Measurements from ENCODE around the gene NKAIN2.
"Not testable (repeated sequence)": the region's sequence is repeated elsewhere in the genome, so short reads cannot be mapped to it uniquely, and the experiment has no call there.

NKAIN2 gene

GRCh38 chr6:124294574-124295200, 491.0 kb downstream of the NKAIN2 start:
- H3K4me3 ChIP-seq (replicated peaks; ENCODE audit: low read depth, low read length) = no peak overlapping the region
- DNase-seq (ENCODE audit: extremely low read depth, low read depth) = no peak
- no peak for TF ChIP-seq CTCF (IDR thresholded peaks at IDR 0.05; ENCODE audit: low read depth, low read length, missing control alignments)

DNA sequence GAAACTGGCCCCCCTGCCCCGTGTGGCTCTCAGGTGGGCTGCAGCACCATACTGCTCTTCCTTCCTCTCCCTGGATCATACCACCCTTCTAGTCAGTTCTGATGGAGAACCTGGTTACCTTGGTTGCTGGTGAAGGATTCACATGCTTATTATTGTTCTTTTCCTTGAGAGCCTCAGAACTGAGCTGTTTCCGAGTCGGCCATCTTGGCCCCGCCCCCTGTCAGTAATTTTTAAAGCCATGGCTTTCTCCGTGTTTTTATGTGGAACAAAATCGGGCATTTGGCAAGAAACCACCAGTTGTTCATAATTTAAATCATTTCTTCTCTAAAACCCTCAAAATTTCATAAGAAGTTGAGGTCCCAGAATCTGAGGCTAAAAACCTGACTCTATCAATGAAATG, 493.8 kb downstream of the NKAIN2 start:
- no peak overlapping the region for H3K4me3 ChIP-seq (replicated peaks; ENCODE audit: low read depth, low read length)
- TF ChIP-seq CTCF (IDR thresholded peaks at IDR 0.05; ENCODE audit: low read depth, low read length, missing control alignments) = no peak
- no peak for DNase-seq (ENCODE audit: extremely low read depth, low read depth)

DNA sequence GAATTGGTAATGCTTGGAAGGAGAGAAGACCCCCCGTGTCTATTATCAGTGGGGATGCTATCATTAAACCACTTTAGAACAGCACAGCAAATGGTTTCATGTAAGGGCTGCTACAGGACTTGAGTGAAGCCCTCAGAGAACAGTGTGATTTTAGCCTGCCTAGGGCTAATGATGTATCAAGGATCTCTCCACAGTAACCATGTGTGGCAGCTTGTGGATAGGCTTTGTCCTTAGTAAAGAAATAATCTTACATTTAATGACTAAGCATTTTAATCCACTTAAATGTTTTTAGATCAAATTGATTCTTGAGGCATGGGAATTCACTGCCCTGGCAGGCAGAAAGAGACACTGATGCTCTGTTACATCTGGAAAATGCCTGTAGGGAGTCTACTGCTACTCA, 495.1 kb downstream of the NKAIN2 start:
- no peak for DNase-seq (ENCODE audit: extremely low read depth, low read depth)
- no peak overlapping the region for H3K4me3 ChIP-seq (replicated peaks; ENCODE audit: low read depth, low read length)
- TF ChIP-seq CTCF (IDR thresholded peaks at IDR 0.05; ENCODE audit: low read depth, low read length, missing control alignments) = no peak

DNA sequence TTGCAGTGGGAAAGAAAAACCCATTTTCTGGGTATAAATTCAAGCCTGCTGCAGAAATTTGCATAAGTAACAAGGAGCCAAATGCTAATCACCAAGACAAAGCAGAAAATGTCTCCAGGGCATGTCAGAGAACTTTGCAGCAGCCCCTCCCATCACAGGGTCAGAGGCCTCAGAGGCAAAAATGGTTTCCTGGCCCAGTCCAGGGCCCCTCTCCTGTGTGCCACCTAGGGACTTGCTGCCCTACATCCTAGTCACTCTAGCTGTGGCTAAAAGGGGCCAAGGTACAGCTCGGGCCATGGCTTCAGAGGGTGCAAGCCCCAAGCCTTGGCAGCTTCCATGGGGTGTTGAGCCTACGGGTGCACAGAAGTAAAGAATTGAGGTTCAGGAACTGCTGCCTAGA, 497.2 kb downstream of the NKAIN2 start:
- DNase-seq (ENCODE audit: extremely low read depth, low read depth) = not testable (repeated sequence)

GRCh38 chr6:124303971-124304370, 500.3 kb downstream of the NKAIN2 start:
- no peak overlapping the region for H3K4me3 ChIP-seq (replicated peaks; ENCODE audit: low read depth, low read length)
- no peak for TF ChIP-seq CTCF (IDR thresholded peaks at IDR 0.05; ENCODE audit: low read depth, low read length, missing control alignments)
- no peak for DNase-seq (ENCODE audit: extremely low read depth, low read depth)

More for the DNA sequence above, 497.2 kb downstream of the NKAIN2 start:
- not testable (repeated sequence) for H3K4me3 ChIP-seq (replicated peaks; ENCODE audit: low read depth, low read length)

DNA sequence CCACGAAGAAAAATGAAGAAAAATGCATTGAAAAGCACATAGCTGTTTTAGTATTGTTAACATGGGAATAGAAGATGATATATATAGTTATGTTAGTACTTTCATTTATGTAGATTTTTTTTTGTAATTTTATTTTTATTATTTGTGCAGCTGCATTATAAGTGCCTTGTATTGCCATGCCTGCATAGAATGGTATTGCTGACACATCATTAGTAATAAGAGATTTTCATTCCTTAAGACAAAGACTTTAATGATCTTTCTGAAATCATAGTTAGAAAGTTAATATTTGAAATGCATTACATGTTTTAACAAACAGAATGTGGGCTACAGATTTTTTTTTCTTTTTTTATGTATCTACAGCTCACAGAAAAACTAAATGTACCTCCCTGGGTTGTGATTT, 506.5 kb downstream of the NKAIN2 start:
- no peak for DNase-seq (ENCODE audit: extremely low read depth, low read depth)
- no peak overlapping the region for H3K4me3 ChIP-seq (replicated peaks; ENCODE audit: low read depth, low read length)
- no peak for TF ChIP-seq CTCF (IDR thresholded peaks at IDR 0.05; ENCODE audit: low read depth, low read length, missing control alignments)

DNA sequence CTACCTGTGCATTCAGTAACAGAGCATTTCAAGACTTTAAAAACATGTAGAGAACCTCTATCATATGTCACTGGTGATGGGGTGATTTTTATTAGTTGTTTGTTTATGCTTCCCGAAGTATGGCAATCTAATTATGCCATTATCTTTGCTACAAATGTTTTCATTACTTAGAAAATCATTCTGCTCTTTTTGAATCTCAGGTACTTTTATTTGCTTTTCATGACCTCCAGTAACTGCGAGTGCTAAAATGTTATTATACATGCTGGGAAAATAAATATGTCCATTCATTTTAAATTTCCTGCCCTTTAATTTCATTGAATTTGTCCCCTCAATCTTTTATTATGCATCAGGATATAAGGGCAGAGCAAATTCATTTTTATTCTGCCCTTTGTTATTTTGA, 515.7 kb downstream of the NKAIN2 start:
- TF ChIP-seq CTCF (IDR thresholded peaks at IDR 0.05; ENCODE audit: low read depth, low read length, missing control alignments) = no peak
- DNase-seq (ENCODE audit: extremely low read depth, low read depth) = no peak
- H3K4me3 ChIP-seq (replicated peaks; ENCODE audit: low read depth, low read length) = no peak overlapping the region

Measured in HFF-Myc (cell line).